Measurements from ENCODE around the gene LDB2.
"Not testable (repeated sequence)": the region's sequence is repeated elsewhere in the genome, so short reads cannot be mapped to it uniquely, and the experiment has no call there.

Gene LDB2

GRCh38 chr4:16523526-16523925 is 374.9 kb downstream of the LDB2 start:
- DNase-seq = not testable (repeated sequence)

DNA sequence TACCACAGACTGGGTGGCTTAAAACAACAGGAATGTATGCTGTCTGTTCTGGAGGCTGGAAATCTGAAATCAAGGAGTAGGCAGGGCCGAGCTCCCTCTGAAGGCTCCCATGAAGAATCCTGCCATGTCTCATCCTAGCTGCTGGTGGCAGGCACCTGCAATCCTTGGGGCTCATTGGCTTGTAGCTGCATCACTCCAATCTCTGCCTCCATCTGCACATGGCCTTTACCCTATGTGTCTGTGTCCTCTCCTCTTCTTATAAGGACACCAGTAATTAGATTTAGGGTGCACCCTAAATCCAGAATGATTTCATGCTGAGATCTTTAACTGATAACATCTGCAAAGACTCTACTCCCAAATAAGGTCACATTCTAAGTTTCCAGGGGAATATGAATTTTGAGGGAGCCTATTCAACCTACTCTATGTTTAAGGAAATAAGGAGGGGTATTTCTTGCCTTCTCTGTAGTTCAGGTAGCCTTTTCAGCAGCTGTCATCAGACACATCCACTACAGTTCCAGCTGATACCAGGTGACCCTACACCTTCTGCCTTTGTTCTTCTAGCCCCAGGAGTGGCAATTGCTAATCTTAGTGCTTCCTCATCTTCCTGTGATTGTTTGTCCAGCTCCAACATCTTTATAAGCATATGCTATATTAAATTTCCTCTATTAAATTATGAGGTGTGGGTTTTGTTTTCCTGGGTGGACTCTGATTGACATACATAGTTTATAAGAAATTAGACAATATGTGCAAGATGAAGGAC is 377.1 kb downstream of the LDB2 start:
- no peak for DNase-seq

DNA sequence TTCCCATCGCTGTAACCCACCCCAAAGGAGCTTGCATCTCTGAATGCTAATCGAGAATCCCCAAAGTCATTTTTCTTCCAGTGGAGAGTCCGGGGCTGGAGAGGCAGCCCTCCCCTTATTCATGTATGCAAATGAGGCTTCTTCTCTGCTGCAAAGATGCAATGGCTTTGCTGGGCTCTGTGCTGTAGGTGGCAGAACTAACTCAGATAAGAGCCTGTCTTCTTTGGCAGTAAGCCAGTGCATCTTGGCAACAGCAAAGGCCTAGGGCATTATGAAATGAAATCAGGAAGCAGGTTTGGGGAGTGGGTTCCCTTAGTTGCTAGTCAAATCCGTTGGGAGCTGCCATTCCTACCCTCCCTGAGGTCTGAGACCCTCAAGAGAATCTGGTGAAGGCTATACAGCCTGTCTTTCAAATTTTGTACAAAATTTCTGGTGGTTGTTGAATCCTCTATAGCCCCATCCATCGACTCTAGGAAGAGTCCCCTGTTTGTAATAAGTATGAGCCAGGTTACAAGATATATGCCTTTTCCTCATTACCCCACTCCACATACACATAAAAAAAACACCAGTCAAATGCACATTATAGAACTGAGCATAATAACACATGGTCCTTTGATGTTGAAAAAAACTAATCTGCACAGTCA is 381.5 kb downstream of the LDB2 start:
- no peak for DNase-seq

DNA sequence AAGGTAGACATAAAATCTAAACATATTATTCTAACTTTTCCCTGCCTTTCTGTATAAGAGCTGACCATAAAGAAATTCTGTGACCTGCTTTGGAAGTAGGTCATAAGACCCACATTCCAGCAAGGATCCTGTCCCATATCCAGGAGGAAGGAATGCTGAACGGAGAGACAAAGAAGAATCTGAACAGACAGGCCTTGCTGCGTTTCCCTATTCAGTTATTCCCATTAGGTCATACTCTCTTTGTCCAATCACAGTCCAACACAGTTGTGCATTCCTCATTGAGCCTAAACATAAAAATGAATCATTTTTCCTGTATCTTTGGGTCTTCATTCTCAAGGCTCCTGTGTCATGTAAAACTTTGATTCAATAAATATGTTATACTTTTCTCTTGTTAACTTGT is 384.6 kb downstream of the LDB2 start:
- DNase-seq = no peak

DNA sequence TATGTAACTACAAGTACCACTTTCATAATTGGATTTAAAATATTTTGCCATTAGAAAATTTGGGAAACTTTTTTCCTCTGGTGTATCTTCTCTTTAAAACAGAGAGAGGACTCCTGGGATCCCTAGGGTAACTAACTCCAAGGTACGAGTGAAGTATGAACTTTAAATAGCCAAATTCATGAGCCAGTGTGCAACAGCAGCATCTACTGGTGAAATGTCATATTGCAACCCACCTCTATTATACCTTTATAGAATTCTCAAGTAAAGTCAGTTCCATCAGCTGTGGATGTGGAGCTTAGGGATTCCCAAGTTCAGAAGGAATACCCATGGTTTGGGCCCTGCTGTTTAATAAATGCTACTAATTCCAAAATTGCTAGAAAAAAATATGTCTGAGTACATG is 389.5 kb downstream of the LDB2 start:
- DNase-seq = no peak

- no peak for DNase-seq
These were observed 392.7 kb downstream of the LDB2 start for GRCh38 chr4:16505726-16506125.

GRCh38 chr4:16505267-16505666 is 393.2 kb downstream of the LDB2 start:
- DNase-seq = no peak

GRCh38 chr4:16503421-16504100 is 394.9 kb downstream of the LDB2 start:
- DNase-seq = no peak

DNA sequence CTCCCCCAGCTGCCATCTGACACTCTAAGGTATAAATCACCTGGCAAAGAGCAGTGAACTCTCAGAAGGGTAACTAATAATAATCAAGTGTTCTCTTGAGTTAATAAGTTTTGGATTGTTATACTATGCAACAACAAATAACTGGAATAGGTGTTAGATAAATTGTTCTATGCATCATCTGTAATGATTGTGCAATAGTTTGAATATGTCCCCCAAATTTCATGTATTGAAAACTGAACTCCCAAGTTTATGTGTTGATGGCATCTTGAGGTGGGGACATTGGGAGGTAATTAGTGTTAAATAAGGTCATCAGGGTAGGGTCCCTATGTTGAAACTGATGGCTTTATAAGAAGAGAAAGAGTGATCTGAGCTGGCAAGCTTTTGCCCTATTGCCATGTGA is 399.5 kb downstream of the LDB2 start:
- DNase-seq = no peak

- DNase-seq = no peak
These were observed 401.9 kb downstream of the LDB2 start for GRCh38 chr4:16496501-16496900.

DNA sequence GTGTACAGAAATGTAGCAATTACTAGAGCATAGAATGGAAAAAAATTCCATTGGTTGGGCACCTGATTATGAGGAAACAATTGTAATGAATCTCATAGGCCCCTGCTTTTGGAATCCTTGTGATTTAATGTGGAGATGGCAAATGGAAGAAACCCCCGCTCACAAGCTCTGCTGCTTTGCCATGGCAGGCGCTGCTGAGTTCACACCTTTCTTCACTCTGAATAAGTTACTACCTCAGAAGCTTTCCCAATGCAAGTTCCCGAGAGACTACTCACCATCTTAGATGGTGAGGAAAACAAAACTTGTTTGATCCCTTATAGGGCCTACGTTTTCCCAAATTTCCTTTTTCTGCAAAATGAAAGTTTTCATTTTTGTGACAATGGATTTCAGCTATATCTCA is 405.6 kb downstream of the LDB2 start:
- DNase-seq = no peak

DNA sequence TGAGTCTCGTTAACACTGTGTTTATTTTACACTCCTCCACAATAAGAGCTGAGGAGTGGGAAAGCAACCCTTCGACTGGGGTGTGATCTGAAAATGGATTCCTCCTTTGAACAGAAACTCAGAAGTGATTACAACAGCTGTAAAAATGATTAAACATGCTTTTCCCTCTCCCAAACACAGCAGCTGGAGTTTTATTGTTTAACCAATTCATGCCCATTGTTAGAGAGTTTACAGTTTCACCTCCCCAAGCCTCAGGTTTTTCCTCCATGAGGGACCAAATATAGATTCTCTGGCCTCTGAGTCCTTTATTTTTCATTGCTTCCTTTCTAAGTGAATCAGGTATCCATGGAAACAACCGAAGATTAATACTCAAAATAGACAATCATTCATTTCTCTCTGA is 409.2 kb downstream of the LDB2 start:
- DNase-seq = no peak

- DNase-seq = no peak
These were observed 410.4 kb downstream of the LDB2 start for GRCh38 chr4:16488084-16488483.

DNA sequence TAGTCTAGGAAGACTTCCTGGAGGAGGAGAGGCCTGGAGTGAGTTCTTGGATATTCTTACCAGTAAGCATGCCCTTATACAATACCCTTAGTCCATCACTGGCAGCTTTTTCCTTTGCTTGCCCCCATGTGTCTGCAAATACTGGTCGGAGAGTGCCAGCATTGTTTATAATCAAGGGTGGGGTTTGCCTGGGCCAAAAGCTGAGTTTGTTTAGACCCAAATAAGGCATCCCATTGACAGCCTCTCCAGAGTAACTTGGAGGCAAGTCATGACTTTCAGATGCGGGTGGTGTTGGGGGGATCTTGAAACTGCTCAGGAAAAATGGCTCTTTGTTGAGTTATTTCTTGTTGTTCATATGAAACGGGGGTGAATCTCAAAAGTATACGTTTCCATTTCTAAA is 413.7 kb downstream of the LDB2 start:
- no peak for DNase-seq

DNA sequence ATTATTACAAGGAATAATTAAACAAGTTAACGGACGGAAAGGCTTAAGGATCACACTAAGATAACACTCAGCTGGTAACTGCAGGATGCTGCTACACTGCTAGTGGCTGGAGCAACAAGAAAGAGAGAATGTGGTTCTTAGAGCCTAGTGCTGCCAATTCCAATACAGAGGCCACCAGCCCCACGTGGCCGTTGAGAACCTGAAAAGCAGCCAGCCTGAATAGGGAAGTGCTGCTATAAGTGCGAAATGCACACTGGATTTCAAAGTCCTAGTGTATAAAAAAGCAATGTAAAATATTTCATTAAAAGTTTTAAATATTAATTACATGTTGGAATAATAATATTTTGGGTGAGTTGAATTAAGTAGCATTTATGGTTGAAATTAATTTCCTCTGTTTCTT is 414.9 kb downstream of the LDB2 start:
- no peak for DNase-seq

GRCh38 chr4:16480011-16480410 is 418.4 kb downstream of the LDB2 start:
- no peak for DNase-seq

DNA sequence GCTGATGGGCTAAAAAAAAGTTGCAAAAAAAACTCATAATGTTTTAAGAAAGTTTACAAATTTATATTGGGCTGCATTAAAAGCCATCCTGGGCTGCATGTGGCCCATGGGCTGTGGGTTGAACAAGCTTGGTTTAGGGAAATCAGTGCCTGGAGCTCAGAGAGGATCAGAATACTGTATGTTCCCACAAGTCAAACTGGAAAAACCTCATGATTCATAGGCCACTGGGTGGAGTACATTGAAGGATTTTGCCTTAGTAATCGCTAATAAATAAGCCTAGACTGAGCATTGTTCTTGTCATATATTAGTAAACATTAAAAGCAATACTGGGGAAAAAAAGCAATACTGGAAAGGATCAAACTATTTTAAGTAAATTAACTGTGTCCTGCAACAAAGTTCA is 425.9 kb downstream of the LDB2 start:
- DNase-seq = no peak

GRCh38 chr4:16467061-16467460 is 431.4 kb downstream of the LDB2 start:
- no peak for DNase-seq

DNA sequence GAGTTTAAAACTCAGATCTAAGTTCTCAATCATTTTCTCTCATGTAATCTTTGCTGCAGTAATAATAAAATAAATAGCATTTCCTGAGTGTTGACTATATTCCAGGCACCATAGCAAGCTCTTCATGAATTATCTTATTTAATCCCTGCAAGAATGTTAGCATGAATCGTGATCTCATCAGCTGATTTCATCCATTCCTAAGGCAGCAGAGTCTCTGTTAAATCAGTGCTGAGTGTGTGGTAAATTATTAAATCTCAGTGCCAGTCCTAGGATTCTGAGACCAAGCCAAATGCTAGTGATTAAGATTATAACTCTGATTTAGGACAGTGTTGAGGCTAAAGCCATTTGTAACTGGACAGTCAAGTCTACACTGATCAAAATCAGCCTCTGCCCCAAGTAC is 431.9 kb downstream of the LDB2 start:
- DNase-seq = no peak

DNA sequence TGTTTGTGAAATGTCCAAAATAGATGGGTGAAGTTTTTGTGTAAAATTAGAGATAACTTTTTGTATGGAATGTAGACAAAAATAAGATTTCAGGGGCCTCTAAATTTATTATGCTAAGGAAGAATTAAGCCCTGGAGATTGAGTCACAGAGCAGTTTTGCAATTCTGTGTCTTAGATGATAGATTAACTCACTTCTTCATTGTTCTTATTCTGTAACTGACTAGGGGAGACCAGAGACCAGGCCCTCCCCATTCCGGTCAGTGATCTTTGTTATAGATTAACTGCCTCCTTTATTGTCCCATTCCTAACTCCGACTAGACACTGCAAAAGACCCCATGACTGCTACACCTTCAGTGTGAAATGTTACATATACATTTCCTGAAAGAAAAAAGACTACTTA is 433.8 kb downstream of the LDB2 start:
- no peak for DNase-seq

GRCh38 chr4:16462656-16463055 is 435.8 kb downstream of the LDB2 start:
- DNase-seq = no peak

DNA sequence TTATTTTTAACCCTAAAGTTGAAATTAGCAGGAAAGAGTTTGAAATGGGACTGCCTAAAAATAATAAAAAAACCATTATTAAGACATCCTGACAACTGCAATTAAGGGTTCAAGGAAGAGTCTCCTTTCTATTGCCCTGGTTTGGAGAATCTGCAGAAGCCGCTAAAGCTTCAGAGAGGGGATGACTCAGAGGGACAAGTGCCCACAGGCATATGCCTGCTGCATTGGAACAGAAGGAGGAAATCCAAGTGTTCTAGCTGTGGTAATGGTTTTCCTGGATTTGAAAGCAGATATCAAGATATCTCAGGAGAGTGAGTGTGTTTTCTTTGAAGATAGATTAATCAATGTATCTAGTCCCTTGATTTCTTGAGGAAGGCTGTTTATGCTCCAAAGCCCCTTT is 437.1 kb downstream of the LDB2 start:
- no peak for DNase-seq

GRCh38 chr4:16457944-16458343 is 440.5 kb downstream of the LDB2 start:
- DNase-seq = no peak

Data from NCI-H1092 treated with DMSO at 0.1 percent for 48 hours (cell line).